GM18867 (cell line): Measurements from ENCODE around the gene AK2.
"Not testable (repeated sequence)": the region's sequence is repeated elsewhere in the genome, so short reads cannot be mapped to it uniquely, and the experiment has no call there.

Experiments
- ATAC-seq: cut with Tn5 transposase; IDR thresholded peaks from one replicate; pipeline ENCODE4 v1.9.1; 2021; ENCODE audit warnings: mild to moderate bottlenecking, moderate library complexity; ENCODE audit not compliant: unreplicated experiment

AK2 gene

DNA sequence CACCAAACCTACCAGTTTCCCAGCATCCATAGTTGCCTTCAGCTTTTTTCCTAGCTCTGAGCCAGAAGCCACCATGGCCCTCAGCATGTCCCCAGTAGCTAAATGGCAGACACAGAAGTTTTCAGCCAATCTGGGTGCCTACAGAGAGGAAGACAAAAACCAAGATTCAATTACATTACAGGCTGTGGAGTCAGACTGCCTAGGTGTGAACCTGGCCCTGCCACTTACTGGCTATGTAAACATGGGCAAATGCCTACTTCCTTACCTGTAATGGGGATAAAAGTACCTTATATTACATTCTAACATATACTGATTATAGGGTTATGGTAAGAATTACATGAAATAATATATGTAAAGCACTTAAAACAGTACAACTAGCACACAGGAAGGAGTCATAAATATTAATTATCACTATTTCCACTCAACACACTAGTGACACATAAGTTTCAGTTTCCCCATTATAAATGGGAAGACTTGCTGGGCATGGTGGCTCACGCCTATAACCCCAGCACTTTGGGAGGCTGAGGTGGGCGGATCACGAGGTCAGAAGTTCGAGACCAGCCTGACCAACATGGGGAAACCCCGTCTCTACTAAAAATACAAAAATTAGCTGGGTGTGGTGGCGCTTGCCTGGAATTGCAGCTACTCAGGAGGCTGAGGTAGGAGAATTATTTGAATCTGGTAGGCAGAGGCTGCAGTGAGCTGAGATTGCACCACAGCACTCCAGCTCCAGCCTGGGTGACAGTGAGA is 12.1 kb downstream of the AK2 start:
- ATAC-seq, result not testable (repeated sequence)

DNA sequence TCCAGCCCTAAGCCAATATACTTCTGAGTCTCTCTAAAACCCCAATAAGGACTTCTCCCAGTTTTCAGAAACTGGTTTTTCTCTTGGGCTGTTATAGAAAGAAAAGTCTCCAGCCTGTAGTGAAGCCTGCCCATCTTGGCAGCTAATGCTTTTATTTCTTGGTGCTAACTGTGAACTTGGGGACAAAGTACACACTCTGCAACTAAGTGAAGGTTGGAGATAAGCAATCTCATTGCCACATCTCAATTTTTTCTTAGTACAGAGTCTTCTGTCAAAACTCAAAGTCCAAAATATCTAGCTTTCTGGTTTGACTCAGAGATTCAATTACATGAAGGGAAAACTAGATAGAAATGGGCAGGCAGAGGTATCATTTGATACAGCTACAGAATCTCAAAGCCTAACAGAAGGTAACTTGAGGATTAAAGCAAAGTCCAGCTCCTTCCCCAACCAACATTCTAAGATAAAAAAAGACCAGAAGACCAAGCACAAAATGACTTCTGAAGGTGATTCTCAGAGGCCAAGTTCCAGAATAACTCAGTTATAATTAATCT is 14.0 kb downstream of the AK2 start:
- ATAC-seq, result no peak

DNA sequence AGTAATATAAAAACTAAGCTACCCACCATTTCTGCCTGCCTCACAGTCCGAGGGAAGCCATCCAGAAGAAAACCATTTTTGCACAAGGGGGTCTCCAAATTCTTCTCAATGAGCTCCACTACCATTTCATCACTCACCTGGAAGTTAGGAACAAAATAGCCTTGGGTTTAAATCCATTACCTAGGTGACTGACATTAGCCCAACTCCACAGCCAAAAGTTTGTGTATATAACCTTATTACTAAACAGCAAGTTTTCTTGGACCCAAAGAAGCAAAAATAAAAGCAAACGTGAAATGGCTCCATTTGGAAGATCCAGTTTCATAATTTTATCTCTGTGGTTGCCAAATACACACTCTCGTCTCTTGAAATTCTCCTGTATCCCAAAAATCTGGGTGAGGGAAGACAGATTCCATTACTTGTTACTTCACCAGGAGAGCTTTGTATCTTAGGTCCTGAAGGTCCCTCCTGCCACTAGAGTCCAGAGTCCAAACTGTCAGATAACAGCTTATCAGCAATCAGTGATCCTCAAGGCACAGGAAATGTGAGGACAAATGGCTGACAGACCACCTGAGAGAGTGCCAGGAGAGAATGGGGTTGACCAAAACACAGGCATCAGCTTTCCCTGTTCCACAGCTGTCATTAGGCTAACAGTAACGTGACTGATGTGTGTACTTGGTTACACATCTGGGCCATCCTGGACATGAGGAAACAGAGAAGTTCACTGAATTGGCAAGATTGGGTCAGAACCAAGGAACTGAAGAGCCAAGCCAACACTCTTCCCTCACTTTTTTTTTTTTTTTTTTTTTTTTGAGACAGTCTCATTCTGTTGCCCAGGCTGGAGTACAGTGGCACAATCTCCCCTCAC is 14.9 kb downstream of the AK2 start:
- no peak for ATAC-seq

DNA sequence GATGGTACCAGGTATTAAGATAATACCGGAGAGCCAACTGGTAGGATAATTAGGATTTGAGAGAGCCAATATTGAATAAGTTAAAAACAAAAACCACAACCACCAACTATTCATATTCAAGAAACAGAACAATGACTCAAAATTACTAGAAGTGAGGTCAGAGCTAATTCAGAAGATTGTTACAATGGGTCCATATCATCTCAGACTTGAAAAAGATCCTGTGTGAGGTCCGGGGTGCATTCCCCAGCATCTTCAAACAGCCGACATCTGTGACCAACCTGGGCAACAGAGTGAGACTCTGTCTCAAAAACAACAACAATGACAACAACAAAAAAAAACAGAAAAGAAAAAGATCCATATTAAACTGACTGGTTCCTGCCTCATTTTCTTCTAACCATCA is 18.6 kb downstream of the AK2 start:
- no peak for ATAC-seq

DNA sequence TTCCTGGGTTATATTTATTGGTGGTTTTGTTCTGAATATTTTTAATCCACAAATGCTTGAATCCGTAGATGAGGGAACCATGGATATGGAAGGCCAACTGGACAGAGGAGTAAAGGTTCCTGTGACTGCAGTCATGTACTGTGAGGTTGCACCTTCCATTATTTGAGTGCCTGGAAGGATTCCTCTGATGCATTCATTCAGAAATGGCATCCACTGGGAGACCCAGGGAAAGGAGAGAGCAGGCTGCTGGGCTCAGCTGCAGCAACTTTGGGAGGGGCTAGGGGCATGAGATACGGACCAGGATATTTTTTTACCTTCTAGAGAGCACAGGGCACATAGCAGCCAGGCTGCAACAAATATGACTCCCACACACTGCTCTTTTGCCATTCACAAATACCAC is 19.5 kb downstream of the AK2 start:
- no peak for ATAC-seq

DNA sequence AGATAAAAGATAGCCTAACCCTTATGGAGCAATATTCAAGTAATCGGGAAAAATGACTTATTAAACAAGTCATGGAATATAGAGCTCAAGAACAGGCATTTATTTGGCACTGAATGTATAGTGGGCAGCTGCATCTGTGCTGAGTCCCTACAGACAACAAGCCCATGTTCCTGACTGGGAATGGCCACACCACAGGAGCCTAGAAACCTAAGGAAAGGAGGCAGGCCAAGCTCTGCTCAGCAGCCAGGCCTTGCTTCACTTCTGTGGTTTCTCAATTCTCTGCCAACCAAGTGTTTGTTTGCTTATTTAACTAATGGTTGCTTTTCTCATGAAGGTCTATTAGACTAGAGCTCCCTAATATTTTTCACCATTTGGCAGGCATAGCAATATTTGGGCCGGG is 21.5 kb downstream of the AK2 start:
- no peak for ATAC-seq

DNA sequence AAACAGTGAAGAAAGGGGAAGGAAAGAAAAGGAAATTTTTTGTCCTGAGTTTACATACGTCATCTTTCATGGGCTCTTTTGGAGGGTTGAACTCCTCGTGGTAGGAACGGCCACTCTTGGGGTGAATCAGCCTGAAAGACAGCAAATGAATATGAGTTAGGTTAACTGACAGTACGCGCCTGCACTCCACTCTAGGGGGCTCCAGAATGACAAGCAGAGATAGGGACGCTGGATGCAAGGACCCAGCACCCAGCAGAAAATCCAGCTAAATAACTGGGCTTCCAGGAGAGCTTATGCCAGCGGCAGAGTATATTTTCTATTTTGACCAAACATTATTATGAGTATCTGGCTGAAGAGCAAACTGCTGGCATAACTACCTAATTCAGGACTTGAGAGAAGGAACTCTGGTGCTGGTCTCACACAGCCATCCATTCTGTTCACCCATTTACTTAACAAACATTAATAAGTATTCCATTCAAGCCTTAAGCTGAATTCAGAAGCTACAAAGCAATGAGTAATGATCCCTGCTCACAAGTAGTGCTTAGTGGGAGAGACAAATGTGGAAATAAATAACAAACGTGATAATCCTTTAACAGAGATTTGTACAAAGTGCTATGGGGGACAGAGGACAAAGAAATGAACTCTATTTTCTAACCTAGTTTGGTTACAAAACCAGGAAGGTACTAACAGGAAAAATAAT is 22.1 kb downstream of the AK2 start:
- ATAC-seq, result no peak

DNA sequence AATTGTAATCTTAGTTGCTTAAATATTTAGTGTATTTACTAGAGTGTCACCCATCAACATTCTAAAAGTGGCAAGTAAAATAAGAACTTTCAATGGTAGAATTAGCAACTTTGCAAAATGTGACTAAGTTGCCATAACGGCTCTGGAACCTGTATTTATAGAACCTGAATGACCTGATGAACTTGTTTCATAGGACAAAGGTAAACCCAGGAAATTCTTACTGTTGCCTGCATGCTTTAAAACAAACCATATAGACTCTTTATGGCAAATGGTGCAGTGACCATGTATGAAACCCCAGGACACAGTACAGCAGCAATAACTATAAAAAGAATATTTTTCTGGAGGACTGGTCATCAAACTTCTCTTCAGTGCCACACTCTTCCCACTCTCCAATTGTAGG is 22.9 kb downstream of the AK2 start:
- ATAC-seq, result no peak

DNA sequence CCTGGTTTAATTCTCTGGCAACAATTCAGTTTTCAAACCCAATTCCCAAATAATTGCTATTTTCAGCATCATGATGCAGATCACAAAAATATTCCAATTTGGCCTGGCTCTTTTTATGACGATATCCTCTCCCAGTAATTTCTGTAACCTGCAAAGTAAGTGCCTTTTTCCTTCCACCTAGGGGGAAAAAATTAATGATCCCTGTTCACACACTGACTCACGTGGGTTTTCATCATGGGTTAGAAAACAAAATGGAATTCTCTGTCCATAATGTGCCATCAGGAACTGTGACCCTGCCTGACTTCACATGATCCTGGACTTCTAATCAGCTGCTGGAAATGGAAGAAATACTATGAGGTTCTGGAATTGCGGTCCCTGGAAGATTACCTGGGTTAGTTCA is 24.5 kb downstream of the AK2 start:
- ATAC-seq, result no peak

DNA sequence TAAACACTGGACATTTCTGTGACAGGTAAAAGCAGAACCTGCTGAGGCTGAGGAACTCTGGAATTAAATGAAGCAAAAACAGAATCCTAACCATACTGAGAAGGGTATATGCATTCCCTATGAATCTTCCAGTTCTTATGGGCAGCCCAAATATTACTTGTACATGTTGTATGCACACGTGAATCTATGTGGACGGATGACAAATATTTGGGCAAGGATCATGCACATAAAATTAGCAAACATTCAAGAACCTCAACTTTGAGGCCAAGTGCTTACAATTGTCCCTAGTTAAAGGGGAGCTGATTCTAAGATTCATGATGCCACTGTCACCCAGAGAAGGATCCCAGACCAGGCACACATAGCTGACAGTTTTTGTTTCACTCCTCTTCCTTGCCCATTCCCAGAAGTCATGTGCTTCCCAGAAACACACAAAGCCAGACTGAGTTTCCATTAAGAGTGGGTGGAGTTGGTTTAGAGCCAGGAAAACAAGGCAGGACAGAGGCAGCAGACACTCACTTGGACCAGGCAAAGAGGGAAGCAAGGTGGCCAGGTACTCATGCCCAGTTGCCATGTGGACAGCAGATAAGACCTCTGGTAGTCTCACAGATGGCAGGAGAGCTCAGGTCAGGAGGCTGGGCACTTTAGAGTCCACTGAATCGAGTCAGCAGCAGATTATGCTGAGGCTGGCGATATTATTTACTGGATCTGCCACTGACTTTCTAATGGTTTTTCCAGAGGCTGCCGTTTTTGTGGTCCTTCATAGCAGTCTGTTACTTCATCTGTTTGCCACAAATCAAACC is 25.6 kb downstream of the AK2 start:
- ATAC-seq, result no peak

DNA sequence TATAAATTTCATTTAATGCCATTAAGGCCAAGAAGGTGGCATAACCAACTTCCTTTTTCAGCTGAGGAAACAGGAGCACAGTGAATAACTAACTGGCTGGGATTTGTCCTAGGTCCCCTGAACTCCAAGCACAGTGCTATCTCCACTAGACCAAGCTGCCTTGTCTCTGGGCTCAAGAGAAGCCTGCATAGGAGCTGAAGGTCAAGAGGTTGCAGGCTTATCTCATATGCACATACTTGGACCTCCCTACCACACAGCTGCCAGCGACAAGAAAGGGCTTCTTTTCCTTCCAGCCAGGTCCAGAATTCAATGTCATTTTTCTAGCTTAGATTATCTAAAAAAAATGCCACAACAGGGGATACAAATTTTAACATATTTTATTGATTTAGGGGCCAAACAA is 27.1 kb downstream of the AK2 start:
- no peak for ATAC-seq

DNA sequence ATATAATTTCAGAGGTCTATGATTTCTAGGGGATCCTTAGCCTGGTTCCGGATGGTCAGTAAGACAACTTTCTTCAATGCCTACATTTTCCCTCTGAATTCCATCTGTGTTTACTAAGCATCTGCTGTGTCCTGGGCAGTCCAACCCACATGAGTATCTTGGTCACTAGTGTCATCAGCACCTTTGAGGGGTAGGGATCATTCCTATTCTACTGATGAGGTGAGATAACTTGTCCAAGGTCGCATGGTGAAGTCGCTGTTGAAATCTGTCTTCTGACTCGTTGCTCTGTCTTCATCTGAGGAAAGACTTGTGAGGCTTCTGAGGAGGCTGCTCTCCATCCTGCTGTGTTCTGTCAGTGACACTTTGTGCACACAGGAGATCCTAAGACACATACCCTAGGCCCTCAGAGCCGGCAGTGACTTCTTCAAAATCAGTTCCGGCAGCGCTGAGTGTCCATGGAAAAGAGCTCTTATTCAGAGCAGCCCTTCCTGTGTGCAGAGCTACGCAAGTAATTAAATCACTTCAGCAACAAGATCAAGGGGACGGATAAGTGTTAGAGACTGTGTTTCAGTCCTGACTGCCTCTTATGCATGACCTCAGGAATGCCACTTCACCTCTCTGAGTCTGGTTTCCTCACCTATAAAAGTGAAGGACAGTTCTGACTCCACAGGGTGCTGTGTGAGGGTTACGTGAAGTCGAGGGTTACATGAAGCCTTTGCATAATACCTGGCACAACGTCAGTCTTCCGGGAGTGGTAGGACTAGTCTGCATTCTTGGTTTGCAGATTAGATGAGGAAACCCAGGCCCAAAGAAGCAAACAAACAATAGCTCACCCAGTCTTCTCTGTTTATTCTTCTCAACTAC is 28.4 kb downstream of the AK2 start:
- no peak for ATAC-seq

DNA sequence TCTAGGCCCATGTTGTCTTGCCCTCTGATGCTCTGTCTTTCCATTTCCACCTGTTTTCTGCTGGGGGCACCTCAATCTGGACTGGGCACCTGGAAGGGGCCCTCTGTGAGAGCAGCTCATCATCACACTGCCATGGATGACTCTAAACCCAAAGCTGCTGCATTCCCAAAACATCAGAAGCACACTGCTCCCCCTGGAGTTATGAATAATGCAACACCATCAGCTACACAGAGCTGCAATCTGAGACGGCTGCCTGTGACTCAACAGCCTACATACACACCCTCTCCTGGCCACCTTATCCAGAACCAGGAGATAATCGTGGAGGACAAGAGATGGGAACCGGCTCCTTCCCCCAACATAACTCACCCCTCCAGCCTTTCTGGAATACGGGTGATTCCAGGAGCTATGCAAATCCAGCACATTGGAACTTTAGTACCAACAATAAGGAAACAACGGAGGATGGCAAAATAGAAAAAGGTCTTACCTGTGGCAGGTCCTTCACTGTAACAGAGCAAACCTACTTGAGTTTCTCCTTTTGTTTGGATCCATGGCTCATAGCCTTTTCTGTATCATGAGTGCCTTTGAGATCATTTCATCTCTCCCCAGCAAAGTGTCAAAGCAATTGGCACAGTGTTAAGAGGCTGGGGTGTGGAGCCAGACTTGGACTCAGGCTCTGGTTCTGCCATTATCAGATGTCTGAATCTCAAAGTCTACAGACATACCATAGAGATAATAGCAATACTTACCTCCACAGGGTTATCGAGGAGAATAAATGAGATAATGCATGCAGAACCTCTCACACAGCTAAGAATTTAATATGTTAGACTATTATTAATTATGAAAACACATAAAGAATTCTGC is 29.3 kb downstream of the AK2 start:
- ATAC-seq, result no peak

DNA sequence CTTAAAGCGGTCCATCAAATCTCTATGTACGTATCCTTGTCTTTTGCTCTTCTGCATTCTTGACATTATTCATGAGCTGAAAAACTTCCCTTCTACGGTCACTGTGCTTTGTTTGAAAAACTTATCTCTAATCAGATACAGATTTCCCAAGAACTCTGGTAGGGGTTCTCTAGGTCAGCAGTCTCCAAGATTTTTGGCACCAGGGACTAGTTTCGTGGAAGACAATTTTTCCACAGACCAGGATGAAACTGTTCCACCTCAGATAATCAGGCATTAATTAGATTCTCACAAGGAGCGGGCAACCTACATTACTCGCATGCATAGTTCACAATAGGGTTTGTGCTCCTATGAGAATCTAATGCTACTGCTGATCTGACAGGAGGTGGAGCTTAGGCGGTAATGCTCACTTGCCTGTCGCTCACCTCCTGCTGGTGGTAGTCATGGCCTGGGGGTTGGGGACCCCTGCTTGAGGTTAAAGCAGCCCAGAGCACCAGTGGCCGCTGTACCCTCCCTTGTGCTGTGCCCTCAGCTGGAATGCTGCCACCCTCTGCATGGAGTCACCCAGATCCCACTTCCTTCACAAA is 30.8 kb downstream of the AK2 start:
- ATAC-seq, result no peak

DNA sequence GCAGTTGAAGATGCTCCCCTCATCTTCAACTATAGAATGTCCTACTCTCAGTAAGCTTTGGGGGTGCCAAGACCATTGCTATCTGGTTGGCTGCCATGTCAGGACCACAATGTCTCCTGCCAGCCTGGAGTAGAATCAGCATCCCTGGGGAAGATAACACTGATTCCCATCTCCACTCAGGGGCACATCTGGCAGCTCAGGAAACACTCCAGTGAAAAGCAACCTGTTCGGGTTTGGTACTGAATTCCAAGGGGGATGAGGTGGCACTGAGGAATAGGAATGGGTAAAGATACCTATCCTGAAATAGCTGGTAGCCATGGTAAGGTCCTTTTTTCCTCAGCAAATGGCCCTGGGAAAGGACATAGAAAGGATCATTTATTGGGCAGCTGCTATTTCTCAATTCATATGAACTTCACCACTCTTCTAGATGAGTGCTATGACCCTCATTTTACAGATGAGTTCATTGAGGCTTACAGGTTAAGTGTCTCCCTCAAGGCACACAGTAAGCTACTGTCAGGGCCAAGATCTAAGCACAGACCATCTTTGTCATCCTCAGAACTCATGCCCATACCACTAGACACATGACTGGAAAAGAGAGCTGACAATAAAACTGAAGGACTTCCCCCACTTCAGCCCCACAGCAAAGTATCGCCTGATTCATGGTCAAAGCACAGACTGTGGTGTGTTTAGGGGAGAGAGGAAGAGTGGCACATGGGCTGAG is 31.4 kb downstream of the AK2 start:
- ATAC-seq, result no peak

DNA sequence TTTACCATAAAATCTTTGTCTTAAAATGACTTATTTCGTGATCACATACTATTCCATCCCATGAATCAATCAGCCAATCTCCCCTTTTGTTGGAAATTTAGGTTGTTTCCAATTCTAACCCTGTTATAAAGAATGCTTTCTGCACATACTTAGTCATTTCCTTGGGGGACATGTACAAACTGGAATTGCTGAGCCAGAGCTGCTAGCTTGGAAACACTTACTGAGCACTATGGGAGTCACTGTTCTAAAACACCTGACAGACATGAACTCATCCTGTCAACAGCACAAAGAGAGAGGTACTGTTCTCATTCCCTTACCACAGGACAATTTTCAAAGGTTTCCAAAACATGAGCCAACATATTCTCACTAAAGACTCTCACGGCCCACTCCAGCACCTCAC is 32.1 kb downstream of the AK2 start:
- ATAC-seq, result no peak

DNA sequence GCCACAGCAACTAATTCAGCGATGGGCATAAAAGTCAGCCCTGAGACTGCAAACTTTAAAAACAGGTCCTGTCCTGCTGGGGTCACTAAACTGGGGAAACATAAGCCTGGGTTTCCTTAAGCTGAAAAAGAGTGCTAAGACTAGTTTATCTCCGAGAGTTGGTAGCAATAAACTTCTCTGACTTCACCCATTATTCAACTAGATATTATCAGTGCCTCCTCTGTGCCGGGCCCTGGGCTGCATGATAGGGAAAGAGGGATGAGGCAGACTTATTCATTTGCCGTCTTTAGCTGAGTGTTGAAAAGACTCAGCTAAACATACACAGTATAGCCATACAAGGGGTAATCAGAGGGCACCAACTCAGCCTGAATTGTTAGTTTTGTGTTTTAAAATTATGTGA is 33.0 kb downstream of the AK2 start:
- no peak for ATAC-seq

DNA sequence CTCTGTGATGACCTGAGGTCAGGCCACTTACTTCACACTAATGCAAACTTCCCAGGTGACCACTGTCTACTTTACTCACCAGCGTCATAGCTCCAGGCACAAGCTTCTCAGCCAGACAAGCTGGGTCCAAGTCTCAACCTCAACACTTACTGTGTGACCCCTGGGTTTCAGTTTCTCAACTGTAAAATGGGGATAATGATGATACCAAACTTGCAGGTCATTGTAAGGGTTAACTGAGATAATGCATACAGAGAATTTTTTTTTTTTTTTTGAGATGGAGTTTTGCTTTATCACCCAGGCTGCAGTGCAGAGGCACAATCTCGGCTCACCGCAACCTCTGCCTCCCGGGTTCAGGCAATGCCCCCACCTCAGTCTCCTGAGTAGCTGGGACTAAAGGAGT is 34.7 kb downstream of the AK2 start:
- no peak for ATAC-seq
